Lung (tissue), 12 donors: ENCODE measurements around the gene ASCC3. TPM values are rescaled to one million over a fixed set of nuclear protein-coding genes. Genes with fewer than 3 reads are reported as not detected.
A peak's percentile ranks its signal among the peaks of the same experiment; 100 is the strongest.

Source experiments
- ATAC-seq: fragments of 200-7000 bp; cut with Tn5 transposase; one replicate; pipeline ENCODE4 v1.9.1; 2020; ENCODE audit warnings: moderate number of reproducible peaks; ENCODE audit not compliant: insufficient read depth, low FRiP score
- DNase-seq, 3 donors: peaks; one replicate each; pipeline ENCODE4 v3.0.0-alpha.2; 2013 to 2017
- H3K27ac ChIP-seq, 2 donors: one replicate each; pipeline ENCODE4 v1.5.1; 2013; ENCODE audit warnings: mild to moderate bottlenecking in 2 of 2, moderate library complexity in 2 of 2, control low read depth in 1 of 2, inconsistent platforms in 1 of 2, low read depth in 1 of 2, low read length in 1 of 2
- H3K27me3 ChIP-seq, 3 donors: one replicate each; pipeline ENCODE4 v1.5.1; 2013; ENCODE audit warnings: low read length in 2 of 3; ENCODE audit not compliant: control insufficient read depth in 3 of 3, insufficient read depth in 3 of 3
- H3K36me3 ChIP-seq, 4 donors: one replicate each; pipeline ENCODE4 v1.5.1; 2013; ENCODE audit warnings: low read length in 4 of 4, mild to moderate bottlenecking in 1 of 4, moderate library complexity in 1 of 4; ENCODE audit not compliant: control insufficient read depth in 4 of 4, insufficient read depth in 4 of 4
- H3K4me1 ChIP-seq, 5 donors: one replicate each; pipeline ENCODE4 v1.5.1; 2013; ENCODE audit warnings: low read length in 5 of 5, mild to moderate bottlenecking in 2 of 5, moderate library complexity in 1 of 5; ENCODE audit not compliant: control insufficient read depth in 5 of 5, insufficient read depth in 5 of 5
- H3K4me3 ChIP-seq: one replicate; pipeline ENCODE4 v1.5.1; 2013; ENCODE audit warnings: mild to moderate bottlenecking, control low read depth, moderate library complexity
- H3K9ac ChIP-seq, 2 donors: one replicate each; pipeline ENCODE4 v1.5.1; 2013; ENCODE audit warnings: low read length in 2 of 2, control low read depth in 1 of 2; ENCODE audit not compliant: insufficient read depth in 1 of 2
- H3K9me3 ChIP-seq, 4 donors: one replicate each; pipeline ENCODE4 v1.5.1; 2013; ENCODE audit warnings: low read length in 3 of 4, mild to moderate bottlenecking in 1 of 4, moderate library complexity in 1 of 4; ENCODE audit not compliant: control insufficient read depth in 4 of 4, insufficient read depth in 3 of 4
- CTCF ChIP-seq: IDR thresholded peaks from 2 replicates; pipeline ENCODE4 v1.5.1; 2012; ENCODE audit warnings: mild to moderate bottlenecking; ENCODE audit errors: control extremely low read depth, extremely low read depth
- WGBS, 2 donors: extraction: QIAGEN DNeasy Blood & Tissue Kit; methylation state at CpG; one replicate each; pipeline ENCODE4 v1.1.7; 2013; 5-methylcytosine and 5-hydroxymethylcytosine counted together
- polyA plus RNA-seq, 2 donors: library from polyadenylated mRNA; stranded (reverse); fragments of 200-250 nt; gene quantifications; one replicate each; pipeline ENCODE4 v1.2.1, GENCODE V29; 2013
- total RNA-seq, 2 donors: library from RNA; depleted of rRNA in 1 of 2; stranded (reverse); fragments of >200 nt in 1 of 2; gene quantifications; one replicate each; pipeline ENCODE4 v1.2.1, GENCODE V29; 2014 to 2021
- donor health status: control.
- donor health status: control.
- donor health status: Bipolar disorder and iron deficiency.
- donor health status: healthy.
- donor health status: DM: yes; HTN: yes; CAD: no.

Gene ASCC3
- total and polyA plus RNA-seq, 4 donors = 5.3 to 49.2 (median 22.0) TPM

- no peak for ATAC-seq
Measured at GRCh38 chr6:100482698-100483097, 398.4 kb downstream of the ASCC3 start.

GRCh38 chr6:100479179-100480035 is 401.7 kb downstream of the ASCC3 start:
- 68 to 70% methylated on average over 3 of the region's 3 CpGs for WGBS, 2 donors

More at GRCh38 chr6:100482698-100483097, 398.4 kb downstream of the ASCC3 start:
- Histone ChIP-seq H3K4me1 (no peaks in the 10 kb centered on the region), H3K27ac (no peak overlapping the region), H3K36me3 (no peaks in the 10 kb centered on the region), H3K9me3 (no peaks in the 10 kb centered on the region), H3K9ac (no peak overlapping the region), H3K4me3 (no peak overlapping the region), H3K27me3 (no peaks in the 10 kb centered on the region)
- no peak for TF ChIP-seq CTCF
- 64 to 74% methylated on average over 2 of the region's 2 CpGs for WGBS, 2 donors
- no peak for DNase-seq

GRCh38 chr6:100475554-100476320 is 405.4 kb downstream of the ASCC3 start:
- 77 to 83% methylated on average over 10 of the region's 10 CpGs for whole genome bisulfite sequencing, 2 donors
- Histone ChIP-seq H3K27me3 (peaks cover 2 to 46% (median 42%) of the 10 kb centered on the region in 3 donors), H3K4me1 (no peaks in the 10 kb centered on the region), H3K36me3 (no peaks in the 10 kb centered on the region), H3K4me3 (no peak overlapping the region), H3K27ac (no peak overlapping the region), H3K9ac (no peak overlapping the region), H3K9me3 (no peaks in the 10 kb centered on the region)
- TF ChIP-seq CTCF = no peak
- DNase-seq = no peak
- no peak for ATAC-seq

More at GRCh38 chr6:100479179-100480035, 401.7 kb downstream of the ASCC3 start:
- Histone ChIP-seq H3K9ac (no peak overlapping the region), H3K4me1 (no peaks in the 10 kb centered on the region), H3K36me3 (no peaks in the 10 kb centered on the region), H3K27ac (no peak overlapping the region), H3K9me3 (no peaks in the 10 kb centered on the region), H3K27me3 (peaks cover 0 to 12% (median 9%) of the 10 kb centered on the region in 3 donors), H3K4me3 (no peak overlapping the region)
- ATAC-seq (no peak), DNase-seq (peak in 2 of 3 donors; percentile 49 to 61)
- TF ChIP-seq CTCF = peak; percentile 37
